Activated CD4-positive, alpha-beta T cell treated with anti-CD3 and anti-CD28 coated beads, Interleukin-2, amount 10 ng/mL, durations not matched to agents 7 days and 5 days (primary cell): Measurements from ENCODE around the gene ZNF469. TPM values are rescaled to one million over a fixed set of nuclear protein-coding genes. Genes with fewer than 3 reads are reported as not detected.

Source experiments
- CTCF ChIA-PET: fragments of 350-600 bp; sonication (Branson Sonifier 250); formaldehyde crosslinking; loops from one replicate; lab custom pipeline; 2021; ENCODE audit warnings: antibody characterized with exemption; lab: Charles Lee
- POLR2A ChIA-PET: fragments of 350-600 bp; sonication (Branson Sonifier 250); formaldehyde crosslinking; loops from one replicate; lab custom pipeline; 2021; ENCODE audit warnings: antibody characterized with exemption; lab: Charles Lee
- DNase-seq: peaks from one replicate; pipeline ENCODE4 v3.0.0-alpha.2; 2020
- H3K27ac Mint-ChIP-seq: one replicate; pipeline ENCODE4 v1.8.0; 2021; ENCODE audit warnings: mild to moderate bottlenecking, moderate library complexity, mixed read lengths
- H3K27me3 Mint-ChIP-seq: one replicate; pipeline ENCODE4 v1.8.0; 2021; ENCODE audit warnings: mixed read lengths
- H3K36me3 Mint-ChIP-seq: one replicate; pipeline ENCODE4 v1.8.0; 2021; ENCODE audit warnings: low read depth, mixed read lengths
- H3K4me1 Mint-ChIP-seq: one replicate; pipeline ENCODE4 v1.8.0; 2021; ENCODE audit warnings: mixed read lengths
- H3K4me3 Mint-ChIP-seq: one replicate; pipeline ENCODE4 v1.8.0; 2021; ENCODE audit warnings: mild to moderate bottlenecking, moderate library complexity, mixed read lengths
- H3K9me3 Mint-ChIP-seq: one replicate; pipeline ENCODE4 v1.8.0; 2021; ENCODE audit warnings: mixed read lengths
- total RNA-seq, 2 experiments: library from RNA; stranded (reverse); gene quantifications; one replicate each; pipeline ENCODE4 v1.2.3, GENCODE V29; 2021

The ZNF469 gene
- total RNA-seq, 2 experiments from 2014 or later, result 0.20 to 0.23 TPM

- POLR2A ChIA-PET, result no interaction called here
- no peak overlapping the region for H3K27ac Mint-ChIP-seq
- DNase-seq, result no peak
- no peaks in the 10 kb centered on the region for H3K36me3 Mint-ChIP-seq
- H3K4me3 Mint-ChIP-seq, result no peak overlapping the region
- peaks cover 5% of the 10 kb centered on the region for H3K4me1 Mint-ChIP-seq
- H3K9me3 Mint-ChIP-seq, result no peaks in the 10 kb centered on the region
- no peaks in the 10 kb centered on the region for H3K27me3 Mint-ChIP-seq
- CTCF ChIA-PET, result no interaction called here
Observed at GRCh38 chr16:88343271-88343791, 39.4 kb upstream of the ZNF469 start.

- CTCF ChIA-PET, result interaction anchor here (0.6 kb wide), 1 partner anchor 14 kb away, joined by 4 read pairs; no protein-coding TSS in a partner anchor
- H3K27me3 Mint-ChIP-seq, result no peaks in the 10 kb centered on the region
- H3K36me3 Mint-ChIP-seq, result no peaks in the 10 kb centered on the region
- H3K27ac Mint-ChIP-seq, result no peak overlapping the region
- POLR2A ChIA-PET, result no interaction called here
- H3K4me3 Mint-ChIP-seq, result no peak overlapping the region
- peaks cover 10% of the 10 kb centered on the region for H3K4me1 Mint-ChIP-seq
- no peak for DNase-seq
- H3K9me3 Mint-ChIP-seq, result peaks cover 5% of the 10 kb centered on the region
Observed at GRCh38 chr16:88344411-88345030, 38.2 kb upstream of the ZNF469 start.

GRCh38 chr16:88345031-88345720, 37.6 kb upstream of the ZNF469 start:
- Mint-ChIP-seq H3K4me1 (peaks cover 10% of the 10 kb centered on the region), H3K9me3 (peaks cover 8% of the 10 kb centered on the region), H3K27ac (no peak overlapping the region), H3K36me3 (no peaks in the 10 kb centered on the region), H3K4me3 (no peak overlapping the region), H3K27me3 (no peaks in the 10 kb centered on the region)
- ChIA-PET CTCF (interaction anchor here (0.6 kb wide), 1 partner anchor 14 kb away, joined by 4 read pairs; no protein-coding TSS in a partner anchor), POLR2A (no interaction called here)
- DNase-seq, result no peak

- no peak overlapping the region for H3K27ac Mint-ChIP-seq
- no peak overlapping the region for H3K4me3 Mint-ChIP-seq
- no peaks in the 10 kb centered on the region for H3K27me3 Mint-ChIP-seq
- CTCF ChIA-PET, result no interaction called here
- no peaks in the 10 kb centered on the region for H3K36me3 Mint-ChIP-seq
- peaks cover 10% of the 10 kb centered on the region for H3K4me1 Mint-ChIP-seq
- peaks cover 8% of the 10 kb centered on the region for H3K9me3 Mint-ChIP-seq
- no peak for DNase-seq
- POLR2A ChIA-PET, result no interaction called here
Observed at GRCh38 chr16:88345721-88346560, 36.8 kb upstream of the ZNF469 start.

GRCh38 chr16:88346680-88347505, 35.9 kb upstream of the ZNF469 start:
- CTCF ChIA-PET, result no interaction called here
- Mint-ChIP-seq H3K27ac (no peak overlapping the region), H3K4me3 (no peak overlapping the region), H3K36me3 (no peaks in the 10 kb centered on the region), H3K27me3 (no peaks in the 10 kb centered on the region), H3K4me1 (peaks cover 10% of the 10 kb centered on the region), H3K9me3 (peaks cover 8% of the 10 kb centered on the region)
- DNase-seq, result no peak
- POLR2A ChIA-PET, result no interaction called here

GRCh38 chr16:88347656-88348376, 34.9 kb upstream of the ZNF469 start:
- DNase-seq, result peak; percentile 40
- peaks cover 8% of the 10 kb centered on the region for H3K9me3 Mint-ChIP-seq
- ChIA-PET CTCF (no interaction called here), POLR2A (no interaction called here)
- H3K27ac Mint-ChIP-seq, result peak overlapping the region; percentile 7
- no peaks in the 10 kb centered on the region for H3K27me3 Mint-ChIP-seq
- no peaks in the 10 kb centered on the region for H3K36me3 Mint-ChIP-seq
- peaks cover 10% of the 10 kb centered on the region for H3K4me1 Mint-ChIP-seq
- H3K4me3 Mint-ChIP-seq, result no peak overlapping the region

- Mint-ChIP-seq H3K27me3 (no peaks in the 10 kb centered on the region), H3K4me1 (peaks cover 10% of the 10 kb centered on the region), H3K36me3 (no peaks in the 10 kb centered on the region), H3K27ac (peak overlapping the region; percentile 7), H3K9me3 (peaks cover 8% of the 10 kb centered on the region), H3K4me3 (no peak overlapping the region)
- DNase-seq, result no peak
- ChIA-PET CTCF (no interaction called here), POLR2A (no interaction called here)
Observed at GRCh38 chr16:88348377-88349152, 34.2 kb upstream of the ZNF469 start.

GRCh38 chr16:88349153-88349902, 33.4 kb upstream of the ZNF469 start:
- ChIA-PET CTCF (no interaction called here), POLR2A (no interaction called here)
- Mint-ChIP-seq H3K27me3 (no peaks in the 10 kb centered on the region), H3K36me3 (no peaks in the 10 kb centered on the region), H3K4me3 (no peak overlapping the region), H3K9me3 (peaks cover 8% of the 10 kb centered on the region), H3K4me1 (peaks cover 10% of the 10 kb centered on the region), H3K27ac (no peak overlapping the region)
- no peak for DNase-seq

GRCh38 chr16:88349903-88350900, 32.6 kb upstream of the ZNF469 start:
- ChIA-PET CTCF (no interaction called here), POLR2A (no interaction called here)
- no peak overlapping the region for H3K4me3 Mint-ChIP-seq
- no peaks in the 10 kb centered on the region for H3K27me3 Mint-ChIP-seq
- H3K27ac Mint-ChIP-seq, result no peak overlapping the region
- H3K9me3 Mint-ChIP-seq, result peaks cover 8% of the 10 kb centered on the region
- no peaks in the 10 kb centered on the region for H3K36me3 Mint-ChIP-seq
- DNase-seq, result no peak
- peaks cover 10% of the 10 kb centered on the region for H3K4me1 Mint-ChIP-seq

GRCh38 chr16:88350922-88351321, 31.8 kb upstream of the ZNF469 start:
- Mint-ChIP-seq H3K9me3 (peaks cover 8% of the 10 kb centered on the region), H3K4me3 (no peak overlapping the region), H3K4me1 (peaks cover 10% of the 10 kb centered on the region), H3K36me3 (no peaks in the 10 kb centered on the region), H3K27ac (no peak overlapping the region), H3K27me3 (no peaks in the 10 kb centered on the region)
- POLR2A ChIA-PET, result no interaction called here
- no peak for DNase-seq
- CTCF ChIA-PET, result no interaction called here
